GM19467 (cell line): ENCODE results near the gene ELF4.
A peak's percentile ranks its signal among the peaks of the same experiment; 100 is the strongest.

Experiments used
- ATAC-seq: cut with Tn5 transposase; IDR thresholded peaks from one replicate; pipeline ENCODE4 v1.9.1; 2021; ENCODE audit warnings: mild to moderate bottlenecking, moderate library complexity; ENCODE audit not compliant: unreplicated experiment

Gene ELF4

GRCh38 chrX:130110379-130111219, at the start of gene ELF4:
TSS of gene ELF4 (minus strand) at chrX:130110497. CDS start at chrX:130081330, 29,167 bp downstream.
- ATAC-seq, result no peak

GRCh38 chrX:130159776-130160175, 49.5 kb upstream of the ELF4 start:
- ATAC-seq, result no peak

- no peak for ATAC-seq
These were observed 48.0 kb upstream of the ELF4 start for GRCh38 chrX:130158311-130158710.

GRCh38 chrX:130155564-130155963, 45.3 kb upstream of the ELF4 start:
- no peak for ATAC-seq

- ATAC-seq, result no peak
These were observed 37.3 kb upstream of the ELF4 start for GRCh38 chrX:130147631-130148030.

GRCh38 chrX:130145123-130145522, 34.8 kb upstream of the ELF4 start:
- ATAC-seq, result no peak

- ATAC-seq, result no peak
These were observed 34.2 kb upstream of the ELF4 start for GRCh38 chrX:130144509-130144908.

GRCh38 chrX:130139474-130140201, 29.3 kb upstream of the ELF4 start:
- ATAC-seq, result no peak

GRCh38 chrX:130136961-130137360, 26.7 kb upstream of the ELF4 start:
- ATAC-seq, result no peak

- no peak for ATAC-seq
These were observed 26.2 kb upstream of the ELF4 start for GRCh38 chrX:130136496-130136895.

GRCh38 chrX:130130990-130131389, 20.7 kb upstream of the ELF4 start:
- no peak for ATAC-seq

- no peak for ATAC-seq
These were observed 15.0 kb upstream of the ELF4 start for GRCh38 chrX:130125091-130125874.

- ATAC-seq, result no peak
These were observed 14.3 kb upstream of the ELF4 start for GRCh38 chrX:130124577-130124976.

- no peak for ATAC-seq
These were observed 11.2 kb upstream of the ELF4 start for GRCh38 chrX:130121505-130121800.

- ATAC-seq, result peak; percentile 60
These were observed 10.6 kb upstream of the ELF4 start for GRCh38 chrX:130120746-130121504.

GRCh38 chrX:130120321-130120731, 10.0 kb upstream of the ELF4 start:
- ATAC-seq, result peak; percentile 33

- no peak for ATAC-seq
These were observed 9.1 kb upstream of the ELF4 start for GRCh38 chrX:130119312-130119898.

- ATAC-seq, result no peak
These were observed 8.4 kb upstream of the ELF4 start for GRCh38 chrX:130118441-130119311.

- ATAC-seq, result no peak
These were observed 6.9 kb upstream of the ELF4 start for GRCh38 chrX:130117166-130117565.
